PC-3 (cell line): ENCODE results near the gene LMBRD1.

Source experiments
- EZH2 ChIP-seq: fragments of 300-600 bp; sonication (generic); IDR thresholded peaks from one replicate; pipeline ENCODE4 v1.6.1; 2017; ENCODE audit warnings: antibody characterized with exemption, mild to moderate bottlenecking, low read length; ENCODE audit not compliant: unreplicated experiment
- TF ChIP-seq, protein P1 (sequence below): fragments of 300-600 bp; sonication (generic); conservative IDR thresholded peaks from 2 replicates; pipeline ENCODE4 v1.5.1; 2017; ENCODE audit warnings: antibody characterized with exemption, low read depth, mild to moderate bottlenecking, low read length

DNA sequence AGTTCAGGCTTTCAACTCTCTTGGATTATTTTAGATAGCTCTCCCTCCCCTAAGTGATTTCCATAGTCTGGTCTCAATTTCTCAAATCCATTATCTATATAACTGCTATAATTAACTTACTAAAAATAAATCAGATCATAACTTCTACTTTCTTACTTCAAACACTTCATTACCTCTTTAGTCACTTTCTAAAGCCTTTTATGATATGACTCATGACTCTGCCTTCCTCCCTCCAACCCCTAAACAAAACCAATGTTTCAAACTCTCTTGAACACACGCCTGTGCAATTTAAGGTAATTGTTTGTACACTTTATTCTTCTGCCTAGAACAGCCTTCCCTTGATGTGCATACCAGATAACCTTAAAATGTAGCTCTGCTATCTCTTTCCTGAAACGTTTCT lies 100.5 kb downstream of the LMBRD1 start:
- TF ChIP-seq, protein P1, sequence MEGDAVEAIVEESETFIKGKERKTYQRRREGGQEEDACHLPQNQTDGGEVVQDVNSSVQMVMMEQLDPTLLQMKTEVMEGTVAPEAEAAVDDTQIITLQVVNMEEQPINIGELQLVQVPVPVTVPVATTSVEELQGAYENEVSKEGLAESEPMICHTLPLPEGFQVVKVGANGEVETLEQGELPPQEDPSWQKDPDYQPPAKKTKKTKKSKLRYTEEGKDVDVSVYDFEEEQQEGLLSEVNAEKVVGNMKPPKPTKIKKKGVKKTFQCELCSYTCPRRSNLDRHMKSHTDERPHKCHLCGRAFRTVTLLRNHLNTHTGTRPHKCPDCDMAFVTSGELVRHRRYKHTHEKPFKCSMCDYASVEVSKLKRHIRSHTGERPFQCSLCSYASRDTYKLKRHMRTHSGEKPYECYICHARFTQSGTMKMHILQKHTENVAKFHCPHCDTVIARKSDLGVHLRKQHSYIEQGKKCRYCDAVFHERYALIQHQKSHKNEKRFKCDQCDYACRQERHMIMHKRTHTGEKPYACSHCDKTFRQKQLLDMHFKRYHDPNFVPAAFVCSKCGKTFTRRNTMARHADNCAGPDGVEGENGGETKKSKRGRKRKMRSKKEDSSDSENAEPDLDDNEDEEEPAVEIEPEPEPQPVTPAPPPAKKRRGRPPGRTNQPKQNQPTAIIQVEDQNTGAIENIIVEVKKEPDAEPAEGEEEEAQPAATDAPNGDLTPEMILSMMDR = no peak
- TF ChIP-seq EZH2 = no peak
